GM23248 (cell line): ENCODE measurements around the gene MX2. TPM values are rescaled to one million over a fixed set of nuclear protein-coding genes. Genes with fewer than 3 reads are reported as not detected.
A peak's percentile ranks its signal among the peaks of the same experiment; 100 is the strongest.

ENCODE experiments used
- DNase-seq: peaks from one replicate; pipeline ENCODE4 v3.0.0-alpha.2; 2015
- H2AFZ ChIP-seq: fragments of 200-600 bp; sonication (generic); 2 replicates; pipeline ENCODE4 v1.6.1; 2016; ENCODE audit warnings: antibody characterized with exemption
- H3F3A ChIP-seq: fragments of 200-600 bp; sonication (generic); 2 replicates; pipeline ENCODE4 v1.6.1; 2016; ENCODE audit warnings: mild to moderate bottlenecking, antibody characterized with exemption, mixed run types; ENCODE audit not compliant: insufficient read depth
- H3K27ac ChIP-seq: fragments of 200-600 bp; sonication (generic); 2 replicates; pipeline ENCODE4 v1.5.1; 2016; ENCODE audit warnings: mild to moderate bottlenecking
- H3K27me3 ChIP-seq: fragments of 200-600 bp; sonication (generic); replicated peaks from 2 replicates; pipeline ENCODE4 v1.6.1; 2016; ENCODE audit warnings: mild to moderate bottlenecking; ENCODE audit not compliant: insufficient read depth
- H3K36me3 ChIP-seq: fragments of 200-600 bp; sonication (generic); 2 replicates; pipeline ENCODE4 v1.6.1; 2016; ENCODE audit warnings: low read depth, mild to moderate bottlenecking
- H3K4me1 ChIP-seq: fragments of 200-600 bp; sonication (generic); 2 replicates; pipeline ENCODE4 v1.6.1; 2016; ENCODE audit warnings: mild to moderate bottlenecking; ENCODE audit not compliant: insufficient read depth
- H3K4me2 ChIP-seq: fragments of 200-600 bp; sonication (generic); one replicate; pipeline ENCODE4 v1.6.1; 2016; ENCODE audit warnings: mild to moderate bottlenecking; ENCODE audit not compliant: unreplicated experiment
- H3K4me3 ChIP-seq: fragments of 200-600 bp; sonication (generic); 2 replicates; pipeline ENCODE4 v1.5.1; 2016; ENCODE audit warnings: mild to moderate bottlenecking
- H3K79me2 ChIP-seq: fragments of 200-600 bp; sonication (generic); 2 replicates; pipeline ENCODE4 v1.6.1; 2016; ENCODE audit warnings: mild to moderate bottlenecking; ENCODE audit not compliant: insufficient read depth
- H3K9ac ChIP-seq: fragments of 200-600 bp; sonication (generic); 2 replicates; pipeline ENCODE4 v1.6.1; 2016; ENCODE audit warnings: mild to moderate bottlenecking
- H3K9me2 ChIP-seq: fragments of 200-600 bp; sonication (generic); 2 replicates; pipeline ENCODE4 v1.6.1; 2016; ENCODE audit warnings: mixed run types, mild to moderate bottlenecking, moderate library complexity; ENCODE audit not compliant: insufficient read depth
- H3K9me3 ChIP-seq: fragments of 200-600 bp; sonication (generic); one replicate; pipeline ENCODE4 v1.6.1; 2017; ENCODE audit warnings: low read depth
- H4K20me1 ChIP-seq: fragments of 200-600 bp; sonication (generic); 2 replicates; pipeline ENCODE4 v1.6.0; 2016; ENCODE audit not compliant: insufficient read depth
- EZH2 ChIP-seq: fragments of 200-600 bp; sonication (generic); IDR thresholded peaks from 2 replicates; pipeline ENCODE4 v1.6.1; 2018; ENCODE audit warnings: antibody characterized with exemption, mild to moderate bottlenecking; ENCODE audit not compliant: insufficient read depth, poor library complexity, severe bottlenecking
- EZH2phosphoT487 ChIP-seq: fragments of 200-600 bp; sonication (generic); IDR thresholded peaks from 2 replicates; pipeline ENCODE4 v1.6.1; 2018; ENCODE audit warnings: antibody characterized with exemption, moderate library complexity, mild to moderate bottlenecking, low read depth; ENCODE audit not compliant: insufficient read depth
- WGBS, 2 experiments: methylation state at CpG; one replicate each; pipeline ENCODE4 v1.1.6; 2015 to 2017; ENCODE audit warnings: low lambda C conversion rate in 2 of 2, low coverage in 1 of 2; ENCODE audit errors: missing lambda C conversion rate in 2 of 2; 5-methylcytosine and 5-hydroxymethylcytosine counted together
- in situ Hi-C: fragments of 300-500 bp; cut with MboI; formaldehyde crosslinking; loops from 2 replicates; pipeline ENCODE4 v1.15.0; 2020
- polyA plus RNA-seq: library from polyadenylated mRNA; unstranded; fragments of >200 nt; fragmentation: Nextera tagmentation; extraction: Ambion mirVana; gene quantifications from 2 replicates; pipeline ENCODE4 v1.2.1, GENCODE V29; 2016
- total RNA-seq: library from RNA; depleted of rRNA; stranded (reverse); fragments of >200 nt; shearing (Covaris generic); gene quantifications from 2 replicates; pipeline ENCODE4 v1.2.3, GENCODE V29; 2014

MX2 gene
- total and polyA plus RNA-seq, 2 experiments from 2014 or later: 0.54 to 0.85 TPM

DNA sequence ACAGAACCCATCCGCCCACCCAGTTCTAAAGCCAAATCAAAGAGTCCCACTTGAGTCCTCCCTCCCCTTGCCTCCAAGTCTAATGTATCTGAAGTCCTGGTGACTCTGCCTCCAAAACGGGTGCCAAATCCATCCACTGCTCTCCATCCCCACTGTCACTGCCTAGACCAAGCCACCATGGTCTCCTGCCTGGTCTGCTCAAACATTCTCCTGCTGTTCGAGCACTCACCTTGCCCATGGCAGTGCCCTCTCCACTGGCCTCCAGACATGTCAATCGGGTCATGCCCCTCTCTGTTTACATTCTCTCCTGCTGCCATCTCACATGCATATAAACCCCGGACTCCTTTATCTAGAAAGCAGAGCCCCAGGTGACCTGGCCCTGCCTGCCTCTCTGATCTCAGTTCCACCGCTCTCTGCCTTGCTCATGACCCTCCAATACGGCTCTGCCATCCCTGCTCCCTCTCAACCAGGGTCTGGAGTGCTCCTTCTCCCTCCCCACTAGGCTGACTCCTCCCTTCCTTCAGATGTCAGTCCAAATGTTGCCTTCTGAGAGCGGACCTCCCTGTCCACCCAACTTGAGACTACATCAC is 32.1 kb downstream of the MX2 start:
- Histone ChIP-seq H3K4me3 (no peak overlapping the region), H3F3A (no peaks in the 10 kb centered on the region), H3K36me3 (no peaks in the 10 kb centered on the region), H3K27me3 (no peaks in the 10 kb centered on the region), H3K4me1 (no peaks in the 10 kb centered on the region), H4K20me1 (no peaks in the 10 kb centered on the region), H2AFZ (no peak overlapping the region), H3K9ac (no peak overlapping the region), H3K27ac (no peak overlapping the region), H3K9me3 (no peaks in the 10 kb centered on the region), H3K9me2 (no peaks in the 10 kb centered on the region), H3K4me2 (no peak overlapping the region), H3K79me2 (no peaks in the 10 kb centered on the region)
- WGBS, 2 experiments: 58 to 60% methylated on average over 8 of the region's 8 CpGs
- no peak for TF ChIP-seq EZH2
- no peak for TF ChIP-seq EZH2phosphoT487
- in situ Hi-C loops: no loop called here
- no peak for DNase-seq

DNA sequence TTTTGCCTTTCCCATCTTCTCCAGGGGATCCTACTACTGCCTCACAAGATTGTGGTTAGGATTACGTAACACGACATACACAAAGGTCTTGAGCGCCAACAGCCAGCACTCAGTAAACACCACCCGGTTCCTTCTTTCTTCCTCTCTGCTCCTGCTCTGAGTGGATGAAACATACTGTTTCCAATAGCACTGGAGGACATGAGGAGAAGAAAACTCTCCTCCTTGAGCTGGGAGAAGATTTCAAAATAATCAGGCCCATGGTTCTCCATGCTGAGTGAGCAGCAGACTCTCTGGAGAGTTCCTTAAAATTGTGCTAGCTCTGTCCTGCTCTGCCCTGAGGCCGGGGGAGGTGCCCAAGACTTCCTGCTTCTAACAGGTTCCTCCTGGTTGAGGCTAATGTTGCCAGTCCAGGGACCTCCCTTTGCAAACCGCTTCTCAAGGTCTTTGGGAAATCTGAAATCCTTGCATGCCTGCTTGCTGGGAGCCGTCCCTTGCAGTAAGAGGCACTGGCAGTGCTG is 34.8 kb downstream of the MX2 start:
- 60 to 62% methylated on average over 7 of the region's 7 CpGs for WGBS, 2 experiments
- peak; percentile 9 for DNase-seq
- no peaks in the 10 kb centered on the region for H3K9me2 ChIP-seq
- H3K4me1 ChIP-seq: no peaks in the 10 kb centered on the region
- H4K20me1 ChIP-seq: no peaks in the 10 kb centered on the region
- H3F3A ChIP-seq: no peaks in the 10 kb centered on the region
- no peak overlapping the region for H3K4me3 ChIP-seq
- H3K27me3 ChIP-seq: no peaks in the 10 kb centered on the region
- no peak overlapping the region for H3K4me2 ChIP-seq
- TF ChIP-seq EZH2phosphoT487 (no peak), EZH2 (no peak)
- H3K9me3 ChIP-seq: no peaks in the 10 kb centered on the region
- no peaks in the 10 kb centered on the region for H3K79me2 ChIP-seq
- H3K27ac ChIP-seq: no peak overlapping the region
- in situ Hi-C loops: no loop called here
- H2AFZ ChIP-seq: no peak overlapping the region
- H3K9ac ChIP-seq: no peak overlapping the region
- no peaks in the 10 kb centered on the region for H3K36me3 ChIP-seq

DNA sequence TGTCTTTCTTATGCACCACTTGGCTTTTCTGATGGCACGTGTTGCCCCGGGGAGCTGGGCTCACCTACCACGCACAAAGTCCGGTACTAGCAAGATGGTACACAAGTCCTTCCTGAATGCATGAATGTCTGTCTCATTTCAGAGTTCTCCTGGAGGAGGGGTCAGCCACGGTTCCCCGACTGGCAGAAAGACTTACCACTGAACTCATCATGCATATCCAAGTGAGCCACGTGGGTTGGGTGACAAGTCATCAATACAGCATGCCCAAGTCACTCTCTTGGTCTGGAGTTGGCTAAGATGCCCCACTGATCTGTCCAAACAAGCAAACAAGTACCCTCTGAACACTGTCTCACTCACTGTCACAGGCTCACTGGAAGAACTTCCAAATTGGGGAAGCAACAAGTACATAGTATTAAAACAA is 35.7 kb downstream of the MX2 start:
- in situ Hi-C loops: no loop called here

DNA sequence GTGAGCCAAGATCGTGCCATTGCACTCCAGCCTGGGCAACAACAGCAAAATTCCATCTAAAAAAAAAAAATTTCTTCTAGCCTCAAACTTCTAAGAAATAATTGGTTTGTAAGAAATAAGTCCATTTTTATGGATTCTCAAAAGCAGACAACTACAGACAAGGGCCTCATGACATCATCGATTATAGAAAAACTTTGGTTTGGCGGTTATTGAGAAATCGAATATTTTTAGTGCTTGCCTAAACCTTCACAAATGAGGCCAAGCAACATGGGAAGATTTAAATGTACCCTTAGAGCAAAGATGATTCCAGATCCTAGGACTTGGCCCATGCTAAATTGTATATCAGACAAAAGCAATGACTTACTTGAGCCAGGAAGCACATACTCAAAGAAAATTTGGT is 36.4 kb downstream of the MX2 start:
- no peak overlapping the region for H3K4me2 ChIP-seq
- H3K27ac ChIP-seq: no peak overlapping the region
- no peak overlapping the region for H3K9ac ChIP-seq
- H3F3A ChIP-seq: no peaks in the 10 kb centered on the region
- H3K9me3 ChIP-seq: no peaks in the 10 kb centered on the region
- no peaks in the 10 kb centered on the region for H3K36me3 ChIP-seq
- H4K20me1 ChIP-seq: no peaks in the 10 kb centered on the region
- H3K27me3 ChIP-seq: no peaks in the 10 kb centered on the region
- no peaks in the 10 kb centered on the region for H3K79me2 ChIP-seq
- in situ Hi-C loops: no loop called here
- WGBS, 2 experiments: 81 to 82% methylated on average over 4 of the region's 4 CpGs
- H3K9me2 ChIP-seq: no peaks in the 10 kb centered on the region
- TF ChIP-seq EZH2phosphoT487 (no peak), EZH2 (no peak)
- no peak overlapping the region for H3K4me3 ChIP-seq
- no peak for DNase-seq
- H3K4me1 ChIP-seq: no peaks in the 10 kb centered on the region
- H2AFZ ChIP-seq: no peak overlapping the region

More for the DNA sequence above, 35.7 kb downstream of the MX2 start:
- Histone ChIP-seq H3K9me3 (no peaks in the 10 kb centered on the region), H3K9me2 (no peaks in the 10 kb centered on the region), H3K79me2 (no peaks in the 10 kb centered on the region), H3K27ac (no peak overlapping the region), H3K4me2 (no peak overlapping the region), H3K27me3 (no peaks in the 10 kb centered on the region), H3K4me1 (no peaks in the 10 kb centered on the region), H3F3A (no peaks in the 10 kb centered on the region), H4K20me1 (no peaks in the 10 kb centered on the region), H3K9ac (no peak overlapping the region), H3K36me3 (no peaks in the 10 kb centered on the region), H3K4me3 (no peak overlapping the region), H2AFZ (no peak overlapping the region)
- no peak for DNase-seq
- 64 to 74% methylated on average over 7 of the region's 7 CpGs for WGBS, 2 experiments
- TF ChIP-seq EZH2 (no peak), EZH2phosphoT487 (no peak)

DNA sequence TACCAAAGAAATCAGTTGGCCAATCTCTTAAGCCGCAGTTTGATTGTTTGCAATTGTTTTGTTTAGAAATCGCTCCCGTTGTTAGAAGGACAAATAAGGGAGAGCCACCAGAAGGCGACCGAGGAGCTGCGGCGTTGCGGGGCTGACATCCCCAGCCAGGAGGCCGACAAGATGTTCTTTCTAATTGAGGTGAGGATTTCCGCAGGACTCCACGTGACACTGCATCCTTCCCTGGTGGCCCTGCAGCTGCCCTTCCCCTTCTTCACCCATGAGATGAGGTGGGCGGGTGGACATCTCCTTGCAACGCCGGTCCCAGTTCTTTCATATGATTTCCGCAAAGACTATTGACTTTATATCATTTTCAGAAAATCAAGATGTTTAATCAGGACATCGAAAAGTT is 37.0 kb downstream of the MX2 start:
- no peak for DNase-seq
- no peak overlapping the region for H3K4me3 ChIP-seq
- no peaks in the 10 kb centered on the region for H3K27me3 ChIP-seq
- no peak overlapping the region for H2AFZ ChIP-seq
- no peaks in the 10 kb centered on the region for H3K9me3 ChIP-seq
- no peak overlapping the region for H3K4me2 ChIP-seq
- no peak overlapping the region for H3K27ac ChIP-seq
- 88 to 90% methylated on average over 16 of the region's 16 CpGs for WGBS, 2 experiments
- H3K4me1 ChIP-seq: no peaks in the 10 kb centered on the region
- no peak overlapping the region for H3K9ac ChIP-seq
- in situ Hi-C loops: no loop called here
- H3K9me2 ChIP-seq: no peaks in the 10 kb centered on the region
- H3K36me3 ChIP-seq: no peaks in the 10 kb centered on the region
- TF ChIP-seq EZH2: no peak
- TF ChIP-seq EZH2phosphoT487: no peak
- no peaks in the 10 kb centered on the region for H4K20me1 ChIP-seq
- H3K79me2 ChIP-seq: no peaks in the 10 kb centered on the region
- H3F3A ChIP-seq: no peaks in the 10 kb centered on the region
